Glutamatergic neuron (in vitro differentiated cells): ENCODE results near the gene LSMEM2. TPM values are rescaled to one million over a fixed set of nuclear protein-coding genes. Genes with fewer than 3 reads are reported as not detected.
"Not testable (repeated sequence)": the region's sequence is repeated elsewhere in the genome, so short reads cannot be mapped to it uniquely, and the experiment has no call there.

ENCODE experiments used
- DNase-seq: peaks from one replicate; pipeline ENCODE4 v3.0.0; 2022
- H3K27ac Mint-ChIP-seq: one replicate; pipeline ENCODE4 v1.8.0; 2020; ENCODE audit warnings: mild to moderate bottlenecking, mixed read lengths, inconsistent platforms; ENCODE audit not compliant: unreplicated experiment
- H3K27me3 Mint-ChIP-seq: one replicate; pipeline ENCODE4 v1.8.0; 2020; ENCODE audit warnings: mild to moderate bottlenecking, moderate library complexity, mixed read lengths, inconsistent platforms; ENCODE audit not compliant: unreplicated experiment
- H3K36me3 Mint-ChIP-seq: one replicate; pipeline ENCODE4 v1.8.0; 2020; ENCODE audit warnings: mild to moderate bottlenecking, mixed read lengths, inconsistent platforms; ENCODE audit not compliant: unreplicated experiment
- H3K4me1 Mint-ChIP-seq: one replicate; pipeline ENCODE4 v1.8.0; 2020; ENCODE audit warnings: mild to moderate bottlenecking, low read depth, mixed read lengths, inconsistent platforms; ENCODE audit not compliant: unreplicated experiment
- H3K4me3 Mint-ChIP-seq: one replicate; pipeline ENCODE4 v1.8.0; 2020; ENCODE audit warnings: mild to moderate bottlenecking, mixed read lengths, inconsistent platforms; ENCODE audit not compliant: unreplicated experiment
- H3K9me3 Mint-ChIP-seq: one replicate; pipeline ENCODE4 v1.8.0; 2020; ENCODE audit warnings: mild to moderate bottlenecking, moderate library complexity, mixed read lengths, inconsistent platforms; ENCODE audit not compliant: unreplicated experiment
- total RNA-seq: library from RNA; stranded (reverse); fragmentation: NEBNext Ultra II Directional; extraction: Animal tissue kit (Norgen Biotek cat#: 25700); gene quantifications from one replicate; pipeline ENCODE4 v1.2.1, GENCODE V29; 2021; ENCODE audit not compliant: unreplicated experiment
- TF ChIP-seq, protein P1 (sequence below): fragments of 200-600 bp; sonication (generic); IDR thresholded peaks from one replicate; pipeline ENCODE4 v1.5.0; 2021; ENCODE audit not compliant: partially characterized antibody, unreplicated experiment

Gene LSMEM2
- total RNA-seq, 1 donor from 2014 or later = not detected

GRCh38 chr3:50269460-50269859 is 9.4 kb upstream of the LSMEM2 start:
- H3K9me3 Mint-ChIP-seq = peaks cover 6% of the 10 kb centered on the region
- H3K4me1 Mint-ChIP-seq = peaks cover 9% of the 10 kb centered on the region
- TF ChIP-seq, protein P1, sequence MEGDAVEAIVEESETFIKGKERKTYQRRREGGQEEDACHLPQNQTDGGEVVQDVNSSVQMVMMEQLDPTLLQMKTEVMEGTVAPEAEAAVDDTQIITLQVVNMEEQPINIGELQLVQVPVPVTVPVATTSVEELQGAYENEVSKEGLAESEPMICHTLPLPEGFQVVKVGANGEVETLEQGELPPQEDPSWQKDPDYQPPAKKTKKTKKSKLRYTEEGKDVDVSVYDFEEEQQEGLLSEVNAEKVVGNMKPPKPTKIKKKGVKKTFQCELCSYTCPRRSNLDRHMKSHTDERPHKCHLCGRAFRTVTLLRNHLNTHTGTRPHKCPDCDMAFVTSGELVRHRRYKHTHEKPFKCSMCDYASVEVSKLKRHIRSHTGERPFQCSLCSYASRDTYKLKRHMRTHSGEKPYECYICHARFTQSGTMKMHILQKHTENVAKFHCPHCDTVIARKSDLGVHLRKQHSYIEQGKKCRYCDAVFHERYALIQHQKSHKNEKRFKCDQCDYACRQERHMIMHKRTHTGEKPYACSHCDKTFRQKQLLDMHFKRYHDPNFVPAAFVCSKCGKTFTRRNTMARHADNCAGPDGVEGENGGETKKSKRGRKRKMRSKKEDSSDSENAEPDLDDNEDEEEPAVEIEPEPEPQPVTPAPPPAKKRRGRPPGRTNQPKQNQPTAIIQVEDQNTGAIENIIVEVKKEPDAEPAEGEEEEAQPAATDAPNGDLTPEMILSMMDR = no peak
- no peak overlapping the region for H3K27ac Mint-ChIP-seq
- no peaks in the 10 kb centered on the region for H3K36me3 Mint-ChIP-seq
- no peak overlapping the region for H3K4me3 Mint-ChIP-seq
- DNase-seq = no peak
- H3K27me3 Mint-ChIP-seq = peaks cover 12% of the 10 kb centered on the region

DNA sequence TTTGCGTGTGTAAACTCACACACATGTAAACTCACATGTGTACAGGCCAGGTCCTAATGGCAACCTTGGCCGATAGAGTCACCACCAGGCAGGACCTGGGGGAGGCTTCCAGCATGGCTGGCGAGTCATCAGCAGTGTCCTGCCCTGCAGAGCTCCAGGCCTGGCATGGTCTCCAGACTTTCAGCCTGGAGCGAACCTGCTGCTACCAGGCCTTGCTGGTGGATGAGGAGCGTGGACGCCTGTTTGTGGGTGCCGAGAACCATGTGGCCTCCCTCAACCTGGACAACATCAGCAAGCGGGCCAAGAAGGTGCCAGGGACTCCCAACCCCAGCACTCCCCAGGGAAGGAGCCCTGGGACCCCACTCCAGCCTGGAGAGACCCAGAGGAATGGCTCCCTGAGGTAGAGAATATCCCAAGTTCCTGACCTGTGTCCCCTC is 8.9 kb upstream of the LSMEM2 start:
- Mint-ChIP-seq H3K4me3 (no peak overlapping the region), H3K27ac (no peak overlapping the region), H3K36me3 (no peaks in the 10 kb centered on the region), H3K4me1 (peaks cover 9% of the 10 kb centered on the region), H3K27me3 (peaks cover 14% of the 10 kb centered on the region), H3K9me3 (peaks cover 7% of the 10 kb centered on the region)
- TF ChIP-seq, protein P1 = no peak
- DNase-seq = no peak

DNA sequence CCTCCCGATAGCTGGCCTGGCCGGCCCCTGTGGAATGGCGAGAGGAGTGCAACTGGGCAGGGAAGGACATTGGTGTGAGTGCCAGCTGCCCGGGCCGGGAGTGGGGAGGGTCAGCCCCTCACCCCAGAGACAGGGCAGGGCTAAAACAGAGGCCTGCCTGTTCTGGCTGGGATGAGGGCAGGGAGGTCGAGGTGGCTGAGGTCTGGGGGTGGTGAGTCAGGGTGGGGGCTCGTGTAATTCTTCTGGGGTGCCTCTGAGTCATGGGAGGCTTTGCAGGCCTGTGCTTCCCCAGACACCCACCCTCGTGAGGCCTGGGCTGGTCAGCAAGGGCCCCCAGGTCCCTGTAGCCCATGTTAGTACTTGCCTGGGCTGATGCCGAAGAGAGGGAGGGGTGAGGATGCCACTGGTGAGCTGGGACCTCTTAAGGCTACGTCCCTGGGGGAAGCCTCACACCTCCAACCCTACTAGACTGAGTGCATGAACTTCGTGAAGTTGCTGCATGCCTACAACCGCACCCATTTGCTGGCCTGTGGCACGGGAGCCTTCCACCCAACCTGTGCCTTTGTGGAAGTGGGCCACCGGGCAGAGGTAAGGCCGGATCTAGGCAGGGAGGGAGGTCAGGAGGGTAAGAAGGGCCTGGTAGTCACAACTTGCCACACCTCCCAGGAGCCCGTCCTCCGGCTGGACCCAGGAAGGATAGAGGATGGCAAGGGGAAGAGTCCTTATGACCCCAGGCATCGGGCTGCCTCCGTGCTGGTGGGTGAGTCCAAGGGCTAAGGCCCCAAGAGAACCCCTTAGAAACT is 8.3 kb upstream of the LSMEM2 start:
- DNase-seq = no peak
- TF ChIP-seq, protein P1 = no peak
- H3K27ac Mint-ChIP-seq = no peak overlapping the region
- no peak overlapping the region for H3K4me3 Mint-ChIP-seq
- peaks cover 18% of the 10 kb centered on the region for H3K27me3 Mint-ChIP-seq
- H3K36me3 Mint-ChIP-seq = no peaks in the 10 kb centered on the region
- H3K9me3 Mint-ChIP-seq = peaks cover 7% of the 10 kb centered on the region
- peaks cover 9% of the 10 kb centered on the region for H3K4me1 Mint-ChIP-seq

DNA sequence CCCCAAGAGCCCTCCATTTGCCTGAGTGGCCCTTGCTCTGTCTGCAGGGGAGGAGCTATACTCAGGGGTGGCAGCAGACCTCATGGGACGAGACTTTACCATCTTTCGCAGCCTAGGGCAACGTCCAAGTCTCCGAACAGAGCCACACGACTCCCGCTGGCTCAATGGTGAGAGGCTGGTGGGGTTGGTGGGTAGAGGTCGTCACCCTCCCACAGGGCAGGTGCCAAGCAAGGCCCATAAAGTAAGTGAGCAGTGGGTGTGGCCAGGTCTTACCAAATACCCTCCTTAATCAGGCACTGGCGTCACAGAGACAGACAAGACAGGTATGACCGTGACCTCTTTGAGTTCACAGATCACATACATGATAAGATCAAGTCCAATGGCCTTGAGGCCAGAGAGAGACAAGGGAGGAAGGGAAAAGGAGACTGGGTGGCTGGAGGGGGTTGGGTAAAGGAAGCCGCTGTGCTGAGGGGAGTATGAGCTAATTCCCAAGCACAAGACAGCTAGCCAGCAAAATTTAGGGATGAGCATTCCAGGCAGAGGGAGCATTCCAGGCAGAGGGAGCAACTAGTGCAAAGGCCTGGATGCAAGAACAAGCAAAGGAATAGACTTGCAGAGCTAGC is 7.5 kb upstream of the LSMEM2 start:
- H3K9me3 Mint-ChIP-seq = peaks cover 6% of the 10 kb centered on the region
- peak overlapping the region; percentile 30 for H3K4me3 Mint-ChIP-seq
- peaks cover 6% of the 10 kb centered on the region for H3K4me1 Mint-ChIP-seq
- peaks cover 18% of the 10 kb centered on the region for H3K27me3 Mint-ChIP-seq
- H3K36me3 Mint-ChIP-seq = no peaks in the 10 kb centered on the region
- TF ChIP-seq, protein P1 = no peak
- H3K27ac Mint-ChIP-seq = no peak overlapping the region
- DNase-seq = no peak

DNA sequence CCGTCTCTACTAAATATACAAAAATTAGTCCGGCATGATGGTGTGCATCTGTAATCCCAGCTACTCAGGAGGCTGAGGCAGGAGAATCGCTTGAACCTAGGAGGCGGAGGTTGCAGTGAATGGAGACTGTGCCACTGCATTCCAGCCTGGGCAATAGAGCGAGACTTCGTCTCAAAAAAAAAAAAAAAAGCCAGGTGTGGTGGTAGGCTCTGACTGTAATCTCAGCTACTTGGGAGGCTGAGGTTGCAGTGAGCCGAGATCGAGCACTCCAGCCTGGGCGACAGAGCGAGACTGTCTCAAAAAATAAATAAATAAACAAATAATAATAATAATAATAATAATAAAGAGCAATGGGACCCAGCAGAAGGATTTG is 6.4 kb upstream of the LSMEM2 start:
- H3K36me3 Mint-ChIP-seq, H3K4me1 Mint-ChIP-seq, H3K27ac Mint-ChIP-seq, DNase-seq, H3K9me3 Mint-ChIP-seq, H3K4me3 Mint-ChIP-seq: not testable (repeated sequence)
- peaks cover 18% of the 10 kb centered on the region for H3K27me3 Mint-ChIP-seq
